Right lobe of liver (tissue), 6 donors: ENCODE data around the gene S100A8. TPM values are rescaled to one million over a fixed set of nuclear protein-coding genes. Genes with fewer than 3 reads are reported as not detected.
A peak's percentile ranks its signal among the peaks of the same experiment; 100 is the strongest.

Experiments
- ATAC-seq, 4 donors: fragments of 200-7000 bp; cut with Tn5 transposase; one replicate each; pipeline ENCODE4 v1.9.1; 2020; ENCODE audit warnings: mild to moderate bottlenecking in 4 of 4, moderate library complexity in 4 of 4
- DNase-seq, 3 donors: peaks; one replicate each; pipeline ENCODE4 v3.0.0-alpha.2; 2020
- H3K27ac ChIP-seq, 3 donors: fragments of 200-600 bp; one replicate each; pipeline ENCODE4 v1.8.0; 2022
- H3K27me3 ChIP-seq, 2 donors: fragments of 200-600 bp; one replicate each; pipeline ENCODE4 v1.8.0; 2022
- H3K36me3 ChIP-seq, 4 donors: fragments of 200-600 bp; sonication (generic) in 1 of 4; one replicate each; pipeline versions ENCODE4 v1.5.1 to v1.8.0; 2017 to 2022; ENCODE audit warnings: control low read depth in 1 of 4
- H3K4me1 ChIP-seq, 4 donors: fragments of 200-600 bp; sonication (generic) in 1 of 4; one replicate each; pipeline versions ENCODE4 v1.5.1 to v1.8.0; 2017 to 2022; ENCODE audit warnings: control low read depth in 1 of 4
- H3K4me3 ChIP-seq, 3 donors: fragments of 200-600 bp; one replicate each; pipeline ENCODE4 v1.8.0; 2022
- H3K9me3 ChIP-seq, 4 donors: fragments of 200-600 bp; sonication (generic) in 1 of 4; one replicate each; pipeline versions ENCODE4 v1.5.1 to v1.8.0; 2017 to 2022; ENCODE audit warnings: control low read depth in 1 of 4
- CTCF ChIP-seq, 4 donors: fragments of 200-600 bp in 3 of 4; fragments of 450-650 bp in 1 of 4; IDR thresholded peaks; one replicate each; pipeline versions ENCODE4 v1.5.1 to v1.8.0; 2016 to 2022; ENCODE audit warnings: antibody characterized with exemption in 4 of 4, mild to moderate bottlenecking in 2 of 4
- POLR2A ChIP-seq: fragments of 450-650 bp; IDR thresholded peaks from one replicate; pipeline ENCODE4 v1.6.1; 2017; ENCODE audit warnings: antibody characterized with exemption, mild to moderate bottlenecking
- WGBS: methylation state at CpG from one replicate; pipeline ENCODE4 v1.1.6; 2018; ENCODE audit warnings: low coverage, low lambda C conversion rate; ENCODE audit not compliant: insufficient coverage; ENCODE audit errors: missing lambda C conversion rate; 5-methylcytosine and 5-hydroxymethylcytosine counted together
- intact Hi-C, 2 donors: fragments of 100-400 bp; cut with DNase I; formaldehyde crosslinking; loops; one replicate each; pipeline versions ENCODE4 v1.11.2 to v1.14.1; 2022
- total RNA-seq, 6 experiments: library from RNA; depleted of rRNA in 2 of 6; stranded (reverse); fragments of >200 nt in 2 of 6; fragmentation: NEBNext Ultra II Directional in 3 of 6; extraction: Animal tissue kit (Norgen Biotek cat#: 25700) in 3 of 6; gene quantifications; one replicate each; pipeline versions ENCODE4 v1.1.0 to v1.2.4, GENCODE V29; 2016 to 2023
- donor health status: DM: no; HTN: yes; CAD: no.
- donor health status: DM: no; HTN: no; CAD: no.
- donor health status: DM: no; HTN: no; CAD: no.
- donor health status: DM: no; HTN: yes; CAD: no.
- donor health status: DM: no; HTN: yes; CAD: no.

Gene S100A8
- total RNA-seq, 6 experiments from 2014 or later: 16.0 to 47.4 (median 30.0) TPM

- intact Hi-C loops: no loop called here
- ATAC-seq: peak; percentile 42 to 59 (median 54)
- Histone ChIP-seq H3K27me3 (no peaks in the 10 kb centered on the region), H3K27ac (no peak overlapping the region), H3K9me3 (no peaks in the 10 kb centered on the region), H3K4me1 (no peaks in the 10 kb centered on the region), H3K36me3 (no peaks in the 10 kb centered on the region), H3K4me3 (no peak overlapping the region)
- WGBS: 36% methylated on average over 4 of the region's 5 CpGs
- TF ChIP-seq CTCF (IDR thresholded peaks at IDR 0.05) (no peak), POLR2A (no peak)
- peak in 1 of 3 donors; percentile 59 for DNase-seq
Measured at GRCh38 chr1:153386500-153386901, 4.4 kb downstream of the S100A8 start.

- DNase-seq (peak in 1 of 3 donors; percentile 37), ATAC-seq (no peak)
- H3K27ac ChIP-seq: no peak overlapping the region
- no peak overlapping the region for H3K4me3 ChIP-seq
- no peaks in the 10 kb centered on the region for H3K9me3 ChIP-seq
- intact Hi-C loops: no loop called here
- TF ChIP-seq CTCF (IDR thresholded peaks at IDR 0.05) (no peak), POLR2A (no peak)
- H3K27me3 ChIP-seq: no peaks in the 10 kb centered on the region
- H3K4me1 ChIP-seq: no peaks in the 10 kb centered on the region
- no peaks in the 10 kb centered on the region for H3K36me3 ChIP-seq
- 44% methylated on average over 4 of the region's 4 CpGs for WGBS
Measured at GRCh38 chr1:153384958-153385580, 5.8 kb downstream of the S100A8 start.

- TF ChIP-seq POLR2A (no peak), CTCF (IDR thresholded peaks at IDR 0.05) (no peak)
- no peak for DNase-seq
- H3K4me3 ChIP-seq: no peak overlapping the region
- no peaks in the 10 kb centered on the region for H3K4me1 ChIP-seq
- no peak overlapping the region for H3K27ac ChIP-seq
- 60% methylated on average over 2 of the region's 23 CpGs for WGBS
- no peak for ATAC-seq
- H3K9me3 ChIP-seq: no peaks in the 10 kb centered on the region
- no peaks in the 10 kb centered on the region for H3K36me3 ChIP-seq
- intact Hi-C loops: no loop called here
- H3K27me3 ChIP-seq: no peaks in the 10 kb centered on the region
Measured at GRCh38 chr1:153380711-153381110, 10.2 kb downstream of the S100A8 start.

GRCh38 chr1:153379591-153379990, 11.3 kb downstream of the S100A8 start:
- no peak for DNase-seq
- Histone ChIP-seq H3K4me3 (no peak overlapping the region), H3K4me1 (no peaks in the 10 kb centered on the region), H3K36me3 (no peaks in the 10 kb centered on the region), H3K27ac (no peak overlapping the region), H3K9me3 (no peaks in the 10 kb centered on the region), H3K27me3 (no peaks in the 10 kb centered on the region)
- ATAC-seq: no peak
- intact Hi-C loops: no loop called here
- no peak for TF ChIP-seq POLR2A
- no peak for TF ChIP-seq CTCF (IDR thresholded peaks at IDR 0.05)
- 55% methylated on average over 6 of the region's 10 CpGs for WGBS
